IMR-90 (cell line): ENCODE measurements around the gene GPRC5C. TPM values are rescaled to one million over a fixed set of nuclear protein-coding genes. Genes with fewer than 3 reads are reported as not detected.

Experiments used
- ATAC-seq: fragments of 200-7000 bp; cut with Tn5 transposase; 2 replicates; pipeline ENCODE4 v1.9.1; 2020; ENCODE audit warnings: low read depth, mild to moderate bottlenecking, moderate library complexity
- BruUV-seq: library from RNA; stranded (reverse); fragments of 400-500 nt; replicated peaks from 2 replicates; lab custom pipeline; 2021; lab: Mats Ljungman, UMichigan
- CTCF ChIA-PET: fragments of 300-600 bp; formaldehyde crosslinking; extraction: SDS; loops from one replicate; lab custom pipeline; 2021; ENCODE audit warnings: antibody characterized with exemption; lab: Yijun Ruan, JAX
- POLR2A ChIA-PET: fragments of 300-600 bp; sonication (Branson Sonifier 250); formaldehyde crosslinking; loops from one replicate; lab custom pipeline; 2022; ENCODE audit warnings: antibody characterized with exemption; ENCODE audit not compliant: unreplicated experiment; lab: Charles Lee
- DNase-seq: peaks from one replicate; pipeline ENCODE4 v3.0.0; 2013
- H2AFZ ChIP-seq: replicated peaks from 2 replicates; pipeline ENCODE3; 2013; ENCODE audit warnings: low read length, mild to moderate bottlenecking; ENCODE audit not compliant: poor library complexity
- H2AK5ac ChIP-seq: 2 replicates; pipeline ENCODE4 v1.6.1; 2013; ENCODE audit warnings: low read depth, low read length, inconsistent platforms
- H2AK9ac ChIP-seq: replicated peaks from 2 replicates; pipeline ENCODE3; 2013; ENCODE audit warnings: mild to moderate bottlenecking, low read depth, low read length, moderate library complexity; ENCODE audit not compliant: poor library complexity
- H2BK120ac ChIP-seq: 2 replicates; pipeline ENCODE4 v1.6.1; 2013; ENCODE audit warnings: low read depth, low read length, inconsistent platforms
- H2BK15ac ChIP-seq: 3 replicates; pipeline ENCODE4 v1.6.1; 2013; ENCODE audit warnings: low read depth, low read length, inconsistent platforms
- H2BK20ac ChIP-seq: 2 replicates; pipeline ENCODE4 v1.6.1; 2013; ENCODE audit warnings: low read depth, mild to moderate bottlenecking, inconsistent platforms, low read length, moderate library complexity
- H2BK5ac ChIP-seq: 2 replicates; pipeline ENCODE4 v1.6.1; 2013; ENCODE audit warnings: mild to moderate bottlenecking, low read depth, low read length, inconsistent platforms; ENCODE audit not compliant: poor library complexity, severe bottlenecking
- H3K14ac ChIP-seq: replicated peaks from 2 replicates; pipeline ENCODE4 v1.6.1; 2013; ENCODE audit warnings: low read depth, low read length, inconsistent platforms
- H3K18ac ChIP-seq: 2 replicates; pipeline ENCODE4 v1.6.1; 2013; ENCODE audit warnings: low read depth, low read length, control low read depth
- H3K23ac ChIP-seq: 2 replicates; pipeline ENCODE4 v1.6.1; 2013; ENCODE audit warnings: low read depth, low read length, inconsistent platforms
- H3K27ac ChIP-seq: 2 replicates; pipeline ENCODE4 v1.5.1; 2013; ENCODE audit warnings: mild to moderate bottlenecking, control low read depth, low read length; ENCODE audit not compliant: insufficient read depth
- H3K27me3 ChIP-seq: 2 replicates; pipeline ENCODE4 v1.6.1; 2013; ENCODE audit warnings: low read length; ENCODE audit not compliant: control insufficient read depth, insufficient read depth
- H3K36me3 ChIP-seq: 2 replicates; pipeline ENCODE4 v1.6.1; 2013; ENCODE audit warnings: low read length, mixed read lengths; ENCODE audit not compliant: control insufficient read depth, insufficient read depth
- H3K4ac ChIP-seq: 2 replicates; pipeline ENCODE4 v1.6.1; 2013; ENCODE audit warnings: low read depth, low read length, inconsistent platforms
- H3K4me1 ChIP-seq: 2 replicates; pipeline ENCODE4 v1.6.1; 2013; ENCODE audit warnings: low read length, mixed read lengths; ENCODE audit not compliant: control insufficient read depth, insufficient read depth
- H3K4me2 ChIP-seq: 2 replicates; pipeline ENCODE4 v1.6.1; 2013; ENCODE audit warnings: low read depth, mild to moderate bottlenecking, control low read depth, low read length, moderate library complexity
- H3K4me3 ChIP-seq: 2 replicates; pipeline ENCODE4 v1.5.1; 2013; ENCODE audit warnings: low read depth, mild to moderate bottlenecking, control low read depth, low read length, moderate library complexity; ENCODE audit not compliant: insufficient read depth
- H3K56ac ChIP-seq: 2 replicates; pipeline ENCODE4 v1.6.1; 2013; ENCODE audit warnings: low read length, inconsistent platforms; ENCODE audit not compliant: insufficient read depth; ENCODE audit errors: extremely low read depth
- H3K79me1 ChIP-seq, 2 experiments: 2 replicates each; pipeline ENCODE4 v1.6.1; 2013; ENCODE audit warnings: low read length in 2 of 2, inconsistent platforms in 1 of 2, low read depth in 1 of 2
- H3K9ac ChIP-seq: 2 replicates; pipeline ENCODE4 v1.6.1; 2013; ENCODE audit warnings: low read depth, low read length, control low read depth
- H3K9me1 ChIP-seq: 2 replicates; pipeline ENCODE4 v1.6.1; 2013; ENCODE audit warnings: low read length, inconsistent platforms; ENCODE audit not compliant: insufficient read depth
- H3K9me3 ChIP-seq: 2 replicates; pipeline ENCODE4 v1.6.1; 2013; ENCODE audit warnings: low read length; ENCODE audit not compliant: control insufficient read depth, insufficient read depth
- H4K20me1 ChIP-seq: 2 replicates; pipeline ENCODE4 v1.6.1; 2013; ENCODE audit warnings: low read length, inconsistent platforms; ENCODE audit not compliant: insufficient read depth
- H4K5ac ChIP-seq: 2 replicates; pipeline ENCODE4 v1.6.1; 2013; ENCODE audit warnings: mild to moderate bottlenecking, low read depth, low read length, control low read depth
- H4K8ac ChIP-seq, 2 experiments: 2 replicates each; pipeline ENCODE4 v1.6.1; 2013; ENCODE audit warnings: low read depth in 2 of 2, low read length in 2 of 2, control low read depth in 1 of 2, inconsistent platforms in 1 of 2
- H4K91ac ChIP-seq: 2 replicates; pipeline ENCODE4 v1.6.1; 2013; ENCODE audit warnings: low read depth, low read length, inconsistent platforms; ENCODE audit not compliant: insufficient read depth
- BHLHE40 ChIP-seq: fragments of 150-350 bp; IDR thresholded peaks from 2 replicates; pipeline ENCODE4 v1.6.1; 2016; ENCODE audit warnings: mild to moderate bottlenecking, low read depth, low read length
- CHD1 ChIP-seq: IDR thresholded peaks from 2 replicates; pipeline ENCODE4 v1.6.1; 2012; ENCODE audit warnings: low read depth, low read length, improper control_type of control experiment
- FOS ChIP-seq: fragments of 150-350 bp; IDR thresholded peaks from 2 replicates; pipeline ENCODE4 v1.6.1; 2016; ENCODE audit warnings: low read depth, low read length
- MAFK ChIP-seq: IDR thresholded peaks from 2 replicates; pipeline ENCODE4 v1.6.1; 2012; ENCODE audit warnings: low read depth, low read length, improper control_type of control experiment
- MAZ ChIP-seq: IDR thresholded peaks from 2 replicates; pipeline ENCODE4 v1.6.1; 2012; ENCODE audit warnings: low read depth, mild to moderate bottlenecking, low read length, improper control_type of control experiment, moderate library complexity, borderline replicate concordance
- MXI1 ChIP-seq: IDR thresholded peaks from 2 replicates; pipeline ENCODE4 v1.6.1; 2012; ENCODE audit warnings: low read depth, mild to moderate bottlenecking, low read length, moderate library complexity, borderline replicate concordance
- NFE2L2 ChIP-seq: fragments of 150-350 bp; IDR thresholded peaks from 2 replicates; pipeline ENCODE4 v1.6.1; 2016; ENCODE audit warnings: low read depth, mild to moderate bottlenecking, low read length
- POLR2A ChIP-seq: IDR thresholded peaks from 2 replicates; pipeline ENCODE4 v1.6.1; 2012; ENCODE audit warnings: mild to moderate bottlenecking, low read depth, low read length
- RAD21 ChIP-seq: IDR thresholded peaks from 2 replicates; pipeline ENCODE4 v1.6.1; 2012; ENCODE audit warnings: low read length, improper control_type of control experiment
- RCOR1 ChIP-seq: IDR thresholded peaks from 2 replicates; pipeline ENCODE4 v1.6.1; 2012; ENCODE audit warnings: mild to moderate bottlenecking, low read length, improper control_type of control experiment; ENCODE audit not compliant: insufficient replicate concordance
- RFX5 ChIP-seq: IDR thresholded peaks from 2 replicates; pipeline ENCODE4 v1.8.0; 2012; ENCODE audit warnings: low read depth, mild to moderate bottlenecking, low read length, moderate library complexity
- SMC3 ChIP-seq: fragments of 150-350 bp; IDR thresholded peaks from 2 replicates; pipeline ENCODE4 v1.6.1; 2016; ENCODE audit warnings: low read depth, mild to moderate bottlenecking, antibody characterized with exemption, low read length, moderate library complexity
- WGBS, 2 experiments: methylation state at CpG; one replicate each; pipeline versions ENCODE4 v1.1.5 to v1.1.7; 2013; ENCODE audit warnings: missing lambda C conversion rate in 2 of 2; ENCODE audit not compliant: insufficient read length in 1 of 2; ENCODE audit errors: extremely low coverage in 2 of 2; 5-methylcytosine and 5-hydroxymethylcytosine counted together
- dilution Hi-C: fragments of 300-500 bp; cut with HindIII; formaldehyde crosslinking; loops from one replicate; pipeline ENCODE4 v1.14.3; 2018; ENCODE audit warnings: low sequenced_read_pairs; ENCODE audit not compliant: unreplicated experiment
- in situ Hi-C: fragments of 300-500 bp; cut with MboI; formaldehyde crosslinking; loops from 3 replicates; pipeline ENCODE4 v1.14.3; 2019; ENCODE audit warnings: low sequenced_read_pairs, inconsistent platforms, mixed read lengths
- intact Hi-C: fragments of 100-400 bp; cut with micrococcal nuclease; formaldehyde crosslinking; loops from 2 replicates; pipeline ENCODE4 v1.10.0; 2022
- polyA plus RNA-seq, 3 experiments: library from polyadenylated mRNA; depleted of rRNA; stranded (reverse); fragments of >200 nt; gene quantifications; 2 replicates each; pipeline ENCODE4 v1.2.3, GENCODE V29; 2012; ENCODE audit warnings: low replicate concordance in 1 of 3
- total RNA-seq: library from RNA; depleted of rRNA; stranded (reverse); fragments of >200 nt; gene quantifications from 2 replicates; pipeline ENCODE4 v1.2.3, GENCODE V29; 2012
- TF ChIP-seq, protein P1 (sequence below): conservative IDR thresholded peaks from 2 replicates; pipeline ENCODE4 v1.5.1; 2012; ENCODE audit warnings: mild to moderate bottlenecking, low read depth, low read length, improper control_type of control experiment
- TF ChIP-seq, protein P2 (sequence below): fragments of 150-350 bp; IDR thresholded peaks from 2 replicates; pipeline ENCODE4 v1.6.1; 2016; ENCODE audit warnings: low read depth, mild to moderate bottlenecking, low read length, moderate library complexity, borderline replicate concordance
- TF ChIP-seq, protein P3 (sequence below): fragments of 150-350 bp; IDR thresholded peaks from 2 replicates; pipeline ENCODE4 v1.6.1; 2017; ENCODE audit warnings: mild to moderate bottlenecking, antibody characterized with exemption, low read length, low read depth

GPRC5C gene
- total and polyA plus RNA-seq, 2 of the 4 experiments (the other 2 are of a cell fraction): not detected

DNA sequence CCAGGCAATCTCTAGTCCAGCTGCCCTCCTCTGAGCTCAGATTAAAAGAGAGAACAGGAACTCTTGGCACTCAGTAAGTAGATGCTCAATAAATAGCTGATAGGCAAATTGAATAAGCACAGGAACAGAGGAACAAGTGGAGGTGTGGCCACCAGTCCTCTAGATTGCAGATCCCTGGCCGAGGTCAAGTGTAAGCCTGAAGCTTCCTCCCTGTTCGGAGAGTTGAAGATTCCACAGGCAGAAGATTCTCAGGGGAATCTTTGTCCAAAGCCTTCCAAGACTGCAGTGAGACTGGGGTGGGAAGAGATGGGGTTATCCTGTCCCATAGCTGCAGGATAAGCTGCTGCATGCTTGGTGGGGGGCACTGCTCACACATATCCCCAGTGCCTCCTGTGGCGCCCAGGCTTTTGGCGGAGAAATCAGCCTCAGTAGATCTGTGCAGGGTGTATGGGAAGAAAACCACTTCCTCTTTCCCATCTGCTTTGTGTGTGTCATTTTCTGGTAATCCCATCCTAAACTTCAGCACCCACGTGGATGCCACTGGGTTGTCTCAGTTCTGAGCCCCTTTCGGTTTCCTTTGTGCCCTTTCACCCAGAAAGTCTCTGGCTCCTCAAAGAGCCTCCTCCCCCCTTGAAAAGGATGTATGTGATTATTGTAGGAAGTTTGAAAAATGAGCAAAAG lies 46.7 kb downstream of the GPRC5C start:
- H2BK5ac ChIP-seq: no peak overlapping the region
- no TSS peak for BruUV-seq
- no peaks in the 10 kb centered on the region for H3K9me1 ChIP-seq
- no peak for ATAC-seq
- no peaks in the 10 kb centered on the region for H3K27me3 ChIP-seq
- H3K4me2 ChIP-seq: no peak overlapping the region
- H4K20me1 ChIP-seq: no peaks in the 10 kb centered on the region
- H3K27ac ChIP-seq: no peak overlapping the region
- intact Hi-C loops (no loop called here), in situ Hi-C loops (no loop called here), dilution Hi-C loops (no loop called here)
- ChIA-PET CTCF (no interaction called here), POLR2A (no interaction called here)
- H2AK9ac ChIP-seq: no peak overlapping the region
- no peak overlapping the region for H3K56ac ChIP-seq
- no peak overlapping the region for H3K18ac ChIP-seq
- no peak overlapping the region for H4K5ac ChIP-seq
- H3K9me3 ChIP-seq: peaks cover 13% of the 10 kb centered on the region
- H2BK15ac ChIP-seq: no peak overlapping the region
- no peak overlapping the region for H3K9ac ChIP-seq
- TF ChIP-seq SMC3 (no peak), MXI1 (no peak), POLR2A (no peak), MAZ (no peak), MAFK (no peak), RCOR1 (no peak), BHLHE40 (no peak), RFX5 (no peak), RAD21 (no peak), NFE2L2 (no peak), FOS (no peak), CHD1 (no peak)
- TF ChIP-seq, protein P1, sequence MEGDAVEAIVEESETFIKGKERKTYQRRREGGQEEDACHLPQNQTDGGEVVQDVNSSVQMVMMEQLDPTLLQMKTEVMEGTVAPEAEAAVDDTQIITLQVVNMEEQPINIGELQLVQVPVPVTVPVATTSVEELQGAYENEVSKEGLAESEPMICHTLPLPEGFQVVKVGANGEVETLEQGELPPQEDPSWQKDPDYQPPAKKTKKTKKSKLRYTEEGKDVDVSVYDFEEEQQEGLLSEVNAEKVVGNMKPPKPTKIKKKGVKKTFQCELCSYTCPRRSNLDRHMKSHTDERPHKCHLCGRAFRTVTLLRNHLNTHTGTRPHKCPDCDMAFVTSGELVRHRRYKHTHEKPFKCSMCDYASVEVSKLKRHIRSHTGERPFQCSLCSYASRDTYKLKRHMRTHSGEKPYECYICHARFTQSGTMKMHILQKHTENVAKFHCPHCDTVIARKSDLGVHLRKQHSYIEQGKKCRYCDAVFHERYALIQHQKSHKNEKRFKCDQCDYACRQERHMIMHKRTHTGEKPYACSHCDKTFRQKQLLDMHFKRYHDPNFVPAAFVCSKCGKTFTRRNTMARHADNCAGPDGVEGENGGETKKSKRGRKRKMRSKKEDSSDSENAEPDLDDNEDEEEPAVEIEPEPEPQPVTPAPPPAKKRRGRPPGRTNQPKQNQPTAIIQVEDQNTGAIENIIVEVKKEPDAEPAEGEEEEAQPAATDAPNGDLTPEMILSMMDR: no peak
- TF ChIP-seq, protein P2, sequence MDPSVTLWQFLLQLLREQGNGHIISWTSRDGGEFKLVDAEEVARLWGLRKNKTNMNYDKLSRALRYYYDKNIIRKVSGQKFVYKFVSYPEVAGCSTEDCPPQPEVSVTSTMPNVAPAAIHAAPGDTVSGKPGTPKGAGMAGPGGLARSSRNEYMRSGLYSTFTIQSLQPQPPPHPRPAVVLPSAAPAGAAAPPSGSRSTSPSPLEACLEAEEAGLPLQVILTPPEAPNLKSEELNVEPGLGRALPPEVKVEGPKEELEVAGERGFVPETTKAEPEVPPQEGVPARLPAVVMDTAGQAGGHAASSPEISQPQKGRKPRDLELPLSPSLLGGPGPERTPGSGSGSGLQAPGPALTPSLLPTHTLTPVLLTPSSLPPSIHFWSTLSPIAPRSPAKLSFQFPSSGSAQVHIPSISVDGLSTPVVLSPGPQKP: no peak
- TF ChIP-seq, protein P3, sequence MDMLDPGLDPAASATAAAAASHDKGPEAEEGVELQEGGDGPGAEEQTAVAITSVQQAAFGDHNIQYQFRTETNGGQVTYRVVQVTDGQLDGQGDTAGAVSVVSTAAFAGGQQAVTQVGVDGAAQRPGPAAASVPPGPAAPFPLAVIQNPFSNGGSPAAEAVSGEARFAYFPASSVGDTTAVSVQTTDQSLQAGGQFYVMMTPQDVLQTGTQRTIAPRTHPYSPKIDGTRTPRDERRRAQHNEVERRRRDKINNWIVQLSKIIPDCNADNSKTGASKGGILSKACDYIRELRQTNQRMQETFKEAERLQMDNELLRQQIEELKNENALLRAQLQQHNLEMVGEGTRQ: no peak
- H3K4me1 ChIP-seq: no peaks in the 10 kb centered on the region
- H3K4me3 ChIP-seq: no peak overlapping the region
- H2BK120ac ChIP-seq: no peak overlapping the region
- no peak for DNase-seq
- H3K23ac ChIP-seq: no peak overlapping the region
- no peak overlapping the region for H2BK20ac ChIP-seq
- no peaks in the 10 kb centered on the region for H3K79me1 ChIP-seq
- no peak overlapping the region for H2AFZ ChIP-seq
- no peaks in the 10 kb centered on the region for H3K36me3 ChIP-seq
- WGBS, 2 experiments: 14% methylated on average over 1 of the region's 6 CpGs; no CpG with 5 or more reads in 1 of the 2 experiments
- no peak overlapping the region for H3K14ac ChIP-seq
- H2AK5ac ChIP-seq: no peak overlapping the region
- H4K8ac ChIP-seq: no peak overlapping the region
- no peak overlapping the region for H3K4ac ChIP-seq
- H4K91ac ChIP-seq: no peak overlapping the region
